ENCODE measurements around the gene LRRC63.
"Not testable (repeated sequence)": the region's sequence is repeated elsewhere in the genome, so short reads cannot be mapped to it uniquely, and the experiment has no call there.

LRRC63 gene

DNA sequence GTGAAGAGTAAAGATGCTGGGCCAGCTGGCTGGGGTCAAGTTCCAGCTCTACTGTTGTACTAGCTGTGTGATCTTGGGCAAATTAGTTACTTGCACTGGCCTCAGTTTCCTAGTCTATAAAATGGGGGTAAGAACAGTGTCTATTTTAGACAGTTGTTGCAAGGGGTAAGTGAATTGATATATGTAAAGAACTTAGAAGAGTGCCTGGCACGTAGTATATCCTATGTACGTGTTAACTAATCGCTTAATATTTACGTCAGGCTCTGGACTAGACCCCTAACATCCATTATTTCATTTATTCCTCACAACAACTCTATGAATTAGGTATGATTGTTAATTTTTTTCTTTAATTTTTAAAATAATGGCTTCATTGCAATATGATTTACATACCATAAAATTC lies 26.1 kb upstream of the LRRC63 start:
- Mint-ChIP-seq H3K9me3 (no peaks in the 10 kb centered on the region), H3K4me1 (peaks cover 36% of the 10 kb centered on the region), H3K27ac (peak overlapping the region; percentile 98), H3K27me3 (peaks cover under 1% of the 10 kb centered on the region), H3K36me3 (no peaks in the 10 kb centered on the region), H3K4me3 (no peak overlapping the region)
- no peak for DNase-seq
- CTCF ChIA-PET = interaction anchor here (0.9 to 2.3 kb wide), 10 partner anchors 11 to 136 kb away, joined by 3 to 11 read pairs (median 4); no protein-coding TSS in a partner anchor

- Mint-ChIP-seq H3K27me3 (peaks cover 5% of the 10 kb centered on the region), H3K4me3 (no peak overlapping the region), H3K9me3 (no peaks in the 10 kb centered on the region), H3K4me1 (no peaks in the 10 kb centered on the region), H3K36me3 (peaks cover 3% of the 10 kb centered on the region), H3K27ac (no peak overlapping the region)
- no peak for DNase-seq
- CTCF ChIA-PET = no interaction called here
Measured at GRCh38 chr13:46192412-46192811, 19.3 kb upstream of the LRRC63 start.

DNA sequence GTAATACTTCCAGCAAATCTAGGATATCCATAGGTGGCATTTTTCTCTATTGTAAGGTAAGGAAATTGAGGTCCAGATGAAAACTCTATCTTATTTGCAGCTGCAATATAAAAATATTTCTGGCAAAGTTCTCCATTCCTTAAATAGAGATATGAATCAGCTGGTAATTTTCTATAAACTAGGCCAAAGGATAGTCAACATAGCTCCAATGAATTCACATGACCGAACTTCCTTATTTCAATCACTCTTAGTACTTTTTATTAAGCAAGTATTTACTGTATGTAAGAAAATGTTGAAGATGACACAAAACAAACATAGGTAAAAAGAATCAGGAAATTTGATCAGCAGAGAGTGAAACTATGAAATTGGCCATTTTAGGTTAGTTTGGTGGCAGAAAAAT lies 16.7 kb upstream of the LRRC63 start:
- H3K27me3 Mint-ChIP-seq = peaks cover 5% of the 10 kb centered on the region
- H3K36me3 Mint-ChIP-seq = peaks cover 8% of the 10 kb centered on the region
- peaks cover 6% of the 10 kb centered on the region for H3K4me1 Mint-ChIP-seq
- CTCF ChIA-PET = interaction anchor here (1.5 kb wide), 1 partner anchor 68 kb away, joined by 3 read pairs; no protein-coding TSS in a partner anchor
- no peak for DNase-seq
- no peaks in the 10 kb centered on the region for H3K9me3 Mint-ChIP-seq
- H3K27ac Mint-ChIP-seq = no peak overlapping the region
- H3K4me3 Mint-ChIP-seq = no peak overlapping the region

- H3K27me3 Mint-ChIP-seq = no peaks in the 10 kb centered on the region
- H3K36me3 Mint-ChIP-seq = peaks cover 5% of the 10 kb centered on the region
- DNase-seq = no peak
- no peak overlapping the region for H3K27ac Mint-ChIP-seq
- no peaks in the 10 kb centered on the region for H3K9me3 Mint-ChIP-seq
- CTCF ChIA-PET = no interaction called here
- no peak overlapping the region for H3K4me3 Mint-ChIP-seq
- peaks cover 29% of the 10 kb centered on the region for H3K4me1 Mint-ChIP-seq
Measured at GRCh38 chr13:46197299-46198048, 14.3 kb upstream of the LRRC63 start.

- Mint-ChIP-seq H3K27ac (no peak overlapping the region), H3K36me3 (peaks cover 5% of the 10 kb centered on the region), H3K4me1 (peaks cover 42% of the 10 kb centered on the region), H3K4me3 (no peak overlapping the region), H3K27me3 (no peaks in the 10 kb centered on the region), H3K9me3 (no peaks in the 10 kb centered on the region)
- DNase-seq = no peak
- CTCF ChIA-PET = interaction anchor here (1.0 to 1.1 kb wide), 2 partner anchors 31 to 90 kb away, joined by 4 to 5 read pairs; no protein-coding TSS in a partner anchor
Measured at GRCh38 chr13:46198696-46199193, 13.0 kb upstream of the LRRC63 start.

DNA sequence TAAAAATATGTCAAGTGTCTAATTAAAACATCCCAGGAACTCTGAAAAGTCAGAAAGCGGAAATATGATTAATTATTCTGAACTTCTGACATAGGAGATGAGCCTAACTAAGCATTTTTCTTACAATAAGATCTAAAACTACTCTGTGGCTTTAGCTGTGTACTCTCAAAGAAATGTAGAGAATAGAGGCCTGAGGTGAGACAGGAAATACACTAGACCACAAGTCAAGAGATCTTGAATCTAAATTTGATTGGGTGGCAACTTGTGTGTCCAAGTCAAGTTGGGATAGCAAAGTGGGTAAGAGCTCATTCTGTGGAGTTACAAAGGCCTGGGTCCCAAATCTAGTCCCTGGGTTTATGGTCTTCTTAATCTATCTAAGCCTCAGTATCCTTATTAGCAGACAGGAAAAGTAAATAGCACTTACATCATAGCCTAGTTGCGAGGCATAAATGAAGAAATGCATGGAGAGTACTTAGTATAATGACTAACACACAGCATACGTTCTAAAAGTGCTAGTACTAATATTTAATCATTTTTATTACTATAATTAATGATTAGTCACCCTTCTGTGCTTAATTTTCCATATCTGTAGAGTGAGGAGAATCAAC lies 9.4 kb upstream of the LRRC63 start:
- Mint-ChIP-seq H3K9me3 (no peaks in the 10 kb centered on the region), H3K36me3 (peaks cover 11% of the 10 kb centered on the region), H3K4me3 (peak overlapping the region; percentile 29), H3K27me3 (no peaks in the 10 kb centered on the region), H3K4me1 (peaks cover 63% of the 10 kb centered on the region), H3K27ac (peak overlapping the region; percentile 88)
- CTCF ChIA-PET = interaction anchor here (0.7 to 1.5 kb wide), 3 partner anchors 9 to 20 kb away, joined by 3 to 5 read pairs (median 3); no protein-coding TSS in a partner anchor
- no peak for DNase-seq

DNA sequence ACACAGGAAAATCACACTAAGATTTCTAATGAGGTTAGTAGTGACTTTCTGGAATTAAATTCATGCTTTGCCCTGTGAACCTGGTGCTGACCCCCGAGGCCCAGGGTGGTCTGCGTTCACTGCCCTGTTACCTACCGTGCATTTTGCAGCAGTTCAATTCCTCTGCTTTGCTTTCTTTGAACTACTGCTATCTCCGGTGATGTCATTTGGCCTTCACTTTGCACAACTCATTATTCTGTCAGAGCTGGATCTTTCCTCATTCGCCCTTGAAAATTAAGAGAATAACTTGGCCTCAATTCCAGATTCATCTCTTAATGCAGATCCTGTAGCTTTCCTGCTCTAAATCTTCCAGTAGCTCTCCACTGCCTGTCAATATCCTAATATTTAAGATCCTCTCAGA lies 8.8 kb upstream of the LRRC63 start:
- Mint-ChIP-seq H3K27me3 (no peaks in the 10 kb centered on the region), H3K4me3 (no peak overlapping the region), H3K9me3 (no peaks in the 10 kb centered on the region), H3K36me3 (peaks cover 12% of the 10 kb centered on the region), H3K27ac (peak overlapping the region; percentile 77), H3K4me1 (peaks cover 66% of the 10 kb centered on the region)
- CTCF ChIA-PET = interaction anchor here (0.7 to 1.5 kb wide), 3 partner anchors 8 to 20 kb away, joined by 3 to 5 read pairs (median 3); no protein-coding TSS in a partner anchor
- DNase-seq = no peak

GRCh38 chr13:46206143-46206542 lies 5.6 kb upstream of the LRRC63 start:
- Mint-ChIP-seq H3K36me3 (peaks cover 11% of the 10 kb centered on the region), H3K4me3 (no peak overlapping the region), H3K9me3 (no peaks in the 10 kb centered on the region), H3K4me1 (peaks cover 65% of the 10 kb centered on the region), H3K27ac (no peak overlapping the region), H3K27me3 (no peaks in the 10 kb centered on the region)
- DNase-seq = no peak
- CTCF ChIA-PET = no interaction called here

- H3K4me3 Mint-ChIP-seq = no peak overlapping the region
- H3K27ac Mint-ChIP-seq = no peak overlapping the region
- no peaks in the 10 kb centered on the region for H3K9me3 Mint-ChIP-seq
- CTCF ChIA-PET = no interaction called here
- H3K27me3 Mint-ChIP-seq = no peaks in the 10 kb centered on the region
- peaks cover 12% of the 10 kb centered on the region for H3K36me3 Mint-ChIP-seq
- no peak for DNase-seq
- peaks cover 62% of the 10 kb centered on the region for H3K4me1 Mint-ChIP-seq
Measured at GRCh38 chr13:46207828-46208227, 3.9 kb upstream of the LRRC63 start.

- Mint-ChIP-seq H3K27me3 (no peaks in the 10 kb centered on the region), H3K27ac (peak overlapping the region; percentile 95), H3K36me3 (peaks cover 15% of the 10 kb centered on the region), H3K4me1 (peaks cover 60% of the 10 kb centered on the region), H3K4me3 (peak overlapping the region; percentile 93), H3K9me3 (peaks cover 3% of the 10 kb centered on the region)
- no peak for DNase-seq
- CTCF ChIA-PET = interaction anchor here (0.7 to 1.7 kb wide), 8 partner anchors 8 to 400 kb away, joined by 3 to 11 read pairs (median 4); no protein-coding TSS in a partner anchor
Measured at GRCh38 chr13:46210362-46211083, 1.2 kb upstream of the LRRC63 start.

- Mint-ChIP-seq H3K4me3 (peak overlapping the region; percentile 93), H3K4me1 (peaks cover 54% of the 10 kb centered on the region), H3K9me3 (peaks cover 7% of the 10 kb centered on the region), H3K27me3 (no peaks in the 10 kb centered on the region), H3K27ac (peak overlapping the region; percentile 95), H3K36me3 (peaks cover 18% of the 10 kb centered on the region)
- CTCF ChIA-PET = interaction anchor here (0.7 to 1.7 kb wide), 8 partner anchors 9 to 400 kb away, joined by 3 to 11 read pairs (median 4); no protein-coding TSS in a partner anchor
- peak; percentile 62 for DNase-seq
Measured at GRCh38 chr13:46211116-46211482, 629 bp upstream of the LRRC63 start.

DNA sequence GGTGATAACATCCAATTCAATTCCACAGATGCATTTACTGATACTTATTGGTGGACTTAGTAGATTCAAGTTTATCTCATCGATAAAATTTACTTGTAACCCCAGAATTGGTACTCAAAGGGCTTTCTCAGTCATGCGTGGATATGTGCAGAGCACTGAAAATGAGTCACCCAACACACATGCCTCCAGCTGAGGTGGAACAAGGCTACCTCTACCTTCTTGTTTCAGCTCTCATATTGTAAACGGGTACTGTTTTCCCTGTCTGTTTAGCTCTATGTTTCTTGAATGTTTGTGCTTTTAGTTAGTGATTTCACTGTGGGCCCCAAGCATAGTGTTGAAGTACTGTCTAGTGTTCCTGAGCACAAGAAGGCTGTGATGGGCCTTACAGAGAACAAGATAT lies 1.5 kb downstream of the LRRC63 start:
- H3K9me3 Mint-ChIP-seq = peaks cover 23% of the 10 kb centered on the region
- H3K36me3 Mint-ChIP-seq = peaks cover 25% of the 10 kb centered on the region
- H3K4me3 Mint-ChIP-seq = no peak overlapping the region
- H3K27me3 Mint-ChIP-seq = no peaks in the 10 kb centered on the region
- no peak overlapping the region for H3K27ac Mint-ChIP-seq
- CTCF ChIA-PET = interaction anchor here (0.9 kb wide), 1 partner anchor 108 kb away, joined by 3 read pairs; no protein-coding TSS in a partner anchor
- no peak for DNase-seq
- H3K4me1 Mint-ChIP-seq = peaks cover 43% of the 10 kb centered on the region

- H3K27ac Mint-ChIP-seq, CTCF ChIA-PET: not testable (repeated sequence)
Measured at GRCh38 chr13:46214741-46215140, 3.0 kb downstream of the LRRC63 start.

DNA sequence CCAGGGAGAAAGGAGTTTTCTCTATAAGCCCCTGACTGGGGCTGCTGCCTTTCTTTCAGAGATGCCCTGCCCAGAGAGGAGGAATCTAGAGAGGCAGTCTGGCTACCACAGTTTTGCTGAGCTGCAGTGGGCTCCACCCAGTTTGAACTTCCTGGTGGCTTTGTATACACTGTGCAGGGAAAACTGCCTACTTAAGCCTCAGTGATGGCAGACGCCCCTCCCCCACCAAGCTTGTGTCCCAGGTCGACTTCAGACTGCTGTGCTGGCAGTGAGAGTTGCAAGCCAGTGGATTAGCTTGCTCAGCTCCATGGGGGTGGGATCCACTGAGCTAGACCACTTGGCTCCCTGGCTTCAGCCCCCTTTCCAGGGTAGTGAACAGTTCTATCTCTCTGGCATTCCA lies 8.5 kb downstream of the LRRC63 start:
- CTCF ChIA-PET = interaction anchor here (0.6 to 1.4 kb wide), 3 partner anchors 63 to 101 kb away, joined by 3 to 4 read pairs (median 3); no protein-coding TSS in a partner anchor
- peaks cover 24% of the 10 kb centered on the region for H3K4me1 Mint-ChIP-seq
- not testable (repeated sequence) for H3K27me3 Mint-ChIP-seq

More at GRCh38 chr13:46214741-46215140, 3.0 kb downstream of the LRRC63 start:
- not testable (repeated sequence) for H3K4me3 Mint-ChIP-seq, H3K27me3 Mint-ChIP-seq, DNase-seq
- peaks cover 34% of the 10 kb centered on the region for H3K36me3 Mint-ChIP-seq
- H3K4me1 Mint-ChIP-seq = peaks cover 48% of the 10 kb centered on the region
- H3K9me3 Mint-ChIP-seq = peaks cover 29% of the 10 kb centered on the region

More for the DNA sequence above, 8.5 kb downstream of the LRRC63 start:
- DNase-seq = peak; percentile 50
- H3K9me3 Mint-ChIP-seq = peaks cover 36% of the 10 kb centered on the region
- not testable (repeated sequence) for H3K27ac Mint-ChIP-seq, H3K4me3 Mint-ChIP-seq
- peaks cover 45% of the 10 kb centered on the region for H3K36me3 Mint-ChIP-seq

All from activated naive CD4-positive, alpha-beta T cell treated with anti-CD3 and anti-CD28 coated beads, Interleukin-2, amount 10 ng/mL, durations not matched to agents 7 days and 5 days (primary cell).